Suprapubic skin (tissue), 4 donors: ENCODE results near the gene SARS2.

Experiments used
- POLR2A ChIP-seq, 2 donors: fragments of 450-650 bp; IDR thresholded peaks; one replicate each; pipeline ENCODE4 v1.6.1; 2017; ENCODE audit warnings: antibody characterized with exemption in 2 of 2, mild to moderate bottlenecking in 2 of 2, moderate library complexity in 2 of 2
- POLR2AphosphoS5 ChIP-seq, 3 donors: sonication (generic); formaldehyde crosslinking; IDR thresholded peaks; one replicate each; pipeline ENCODE4 v1.6.1; 2017; ENCODE audit warnings: antibody characterized with exemption in 3 of 3
- TF ChIP-seq, protein P1 (sequence below), 2 donors: fragments of 200-600 bp in 1 of 2; fragments of 450-650 bp in 1 of 2; sonication (generic) in 1 of 2; IDR thresholded peaks; one replicate each; pipeline ENCODE4 v1.5.1; 2016 to 2019; ENCODE audit warnings: antibody characterized with exemption in 2 of 2, mild to moderate bottlenecking in 1 of 2, moderate library complexity in 1 of 2

DNA sequence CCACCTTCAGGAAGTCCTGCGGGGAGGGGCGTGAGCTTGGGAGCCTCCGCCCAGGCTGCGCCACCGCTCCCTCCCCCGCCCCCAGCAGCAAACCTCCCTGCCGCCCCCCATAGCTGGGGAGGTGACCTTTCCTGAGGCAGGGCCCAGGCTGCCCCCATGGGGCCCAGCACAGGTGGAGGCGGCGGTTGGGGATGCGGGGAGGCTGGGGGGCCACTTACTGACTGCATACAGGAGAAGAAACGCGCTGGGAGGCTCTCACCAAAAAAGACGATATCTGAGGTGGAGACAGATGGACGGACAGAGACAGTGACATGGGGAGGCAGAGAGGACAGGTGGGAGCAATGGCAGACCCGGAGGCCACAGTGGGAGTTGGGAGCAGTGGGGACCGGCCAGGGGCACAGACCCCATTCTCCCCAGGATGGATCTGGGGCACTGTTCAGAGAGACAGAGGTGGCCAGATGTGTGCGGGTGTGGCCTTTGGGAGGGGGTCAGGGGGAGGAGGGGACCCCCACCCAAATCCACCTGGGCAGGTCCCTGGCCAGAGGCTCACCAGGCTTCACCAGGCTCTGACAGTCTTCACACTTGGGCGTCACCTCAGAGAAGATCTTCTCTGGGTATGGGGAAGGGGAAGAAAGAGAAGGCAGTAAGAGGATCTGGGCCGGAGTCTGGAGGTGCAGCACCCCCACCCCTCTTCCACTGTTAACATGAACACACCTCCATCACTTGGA is 49.5 kb downstream of the SARS2 start:
- TF ChIP-seq POLR2AphosphoS5 (IDR thresholded peaks at IDR 0.05) (no peak), POLR2A (IDR thresholded peaks at IDR 0.05) (no peak)
- TF ChIP-seq, protein P1, sequence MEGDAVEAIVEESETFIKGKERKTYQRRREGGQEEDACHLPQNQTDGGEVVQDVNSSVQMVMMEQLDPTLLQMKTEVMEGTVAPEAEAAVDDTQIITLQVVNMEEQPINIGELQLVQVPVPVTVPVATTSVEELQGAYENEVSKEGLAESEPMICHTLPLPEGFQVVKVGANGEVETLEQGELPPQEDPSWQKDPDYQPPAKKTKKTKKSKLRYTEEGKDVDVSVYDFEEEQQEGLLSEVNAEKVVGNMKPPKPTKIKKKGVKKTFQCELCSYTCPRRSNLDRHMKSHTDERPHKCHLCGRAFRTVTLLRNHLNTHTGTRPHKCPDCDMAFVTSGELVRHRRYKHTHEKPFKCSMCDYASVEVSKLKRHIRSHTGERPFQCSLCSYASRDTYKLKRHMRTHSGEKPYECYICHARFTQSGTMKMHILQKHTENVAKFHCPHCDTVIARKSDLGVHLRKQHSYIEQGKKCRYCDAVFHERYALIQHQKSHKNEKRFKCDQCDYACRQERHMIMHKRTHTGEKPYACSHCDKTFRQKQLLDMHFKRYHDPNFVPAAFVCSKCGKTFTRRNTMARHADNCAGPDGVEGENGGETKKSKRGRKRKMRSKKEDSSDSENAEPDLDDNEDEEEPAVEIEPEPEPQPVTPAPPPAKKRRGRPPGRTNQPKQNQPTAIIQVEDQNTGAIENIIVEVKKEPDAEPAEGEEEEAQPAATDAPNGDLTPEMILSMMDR (IDR thresholded peaks at IDR 0.05), result no peak
